Activated CD4-positive, alpha-beta memory T cell treated with anti-CD3 and anti-CD28 coated beads for 36 hours (primary cell): ENCODE data around the gene LRRC74B. TPM values are rescaled to one million over a fixed set of nuclear protein-coding genes. Genes with fewer than 3 reads are reported as not detected.
"Not testable (repeated sequence)": the region's sequence is repeated elsewhere in the genome, so short reads cannot be mapped to it uniquely, and the experiment has no call there.

Source experiments
- CTCF ChIA-PET: fragments of 350-600 bp; sonication (Branson Sonifier 250); formaldehyde crosslinking; loops from one replicate; lab custom pipeline; 2021; ENCODE audit warnings: antibody characterized with exemption, inconsistent platforms; lab: Charles Lee
- POLR2A ChIA-PET: fragments of 350-600 bp; sonication (Branson Sonifier 250); formaldehyde crosslinking; loops from one replicate; lab custom pipeline; 2021; ENCODE audit warnings: antibody characterized with exemption; lab: Charles Lee
- DNase-seq: peaks from one replicate; pipeline ENCODE4 v3.0.0-alpha.2; 2020
- H3K27ac Mint-ChIP-seq: one replicate; pipeline ENCODE4 v1.8.0; 2021; ENCODE audit warnings: mixed read lengths
- H3K27me3 Mint-ChIP-seq: one replicate; pipeline ENCODE4 v1.8.0; 2021; ENCODE audit warnings: mixed read lengths
- H3K36me3 Mint-ChIP-seq: one replicate; pipeline ENCODE4 v1.8.0; 2021; ENCODE audit warnings: mixed read lengths
- H3K4me1 Mint-ChIP-seq: one replicate; pipeline ENCODE4 v1.8.0; 2021; ENCODE audit warnings: low read depth, mixed read lengths
- H3K4me3 Mint-ChIP-seq: one replicate; pipeline ENCODE4 v1.8.0; 2021; ENCODE audit warnings: mild to moderate bottlenecking, mixed read lengths
- H3K9me3 Mint-ChIP-seq: one replicate; pipeline ENCODE4 v1.8.0; 2021; ENCODE audit warnings: mixed read lengths
- intact Hi-C: fragments of 100-400 bp; cut with micrococcal nuclease; formaldehyde crosslinking; loops from one replicate; pipeline ENCODE4 v1.15.1; 2023
- total RNA-seq, 2 experiments: library from RNA; stranded (reverse); gene quantifications; one replicate each; pipeline ENCODE4 v1.2.3, GENCODE V29; 2021

The LRRC74B gene
- total RNA-seq, 2 experiments from 2014 or later, result not detected

GRCh38 chr22:21001601-21002325 is 44.0 kb upstream of the LRRC74B start, which contains the start of gene THAP7:
THAP7 (minus strand) TSS chr22:21002118; CDS start chr22:21001911, 207 bp downstream.
- Mint-ChIP-seq H3K27ac (peak within 1 kb of the TSS; percentile 97), H3K9me3 (no peaks in the 10 kb centered on the region), H3K4me3 (peak within 1 kb of the TSS; percentile 94), H3K4me1 (peaks cover 21% of the 10 kb centered on the region), H3K36me3 (peaks cover 10% of the 10 kb centered on the region), H3K27me3 (no peaks in the 10 kb centered on the region)
- ChIA-PET POLR2A (interaction anchor here (0.8 to 2.0 kb wide), 7 partner anchors 11 to 22 kb away, joined by 3 to 13 read pairs (median 3); partner anchors contain the start of genes LZTR1 and P2RX6), CTCF (interaction anchor here (0.8 to 2.2 kb wide), 5 partner anchors 19 to 627 kb away, joined by 3 to 17 read pairs (median 3); partner anchors contain the start of gene LZTR1)
- intact Hi-C loops, result loop anchor here (1.0 to 5.0 kb wide), 4 partner anchors 13 to 581 kb away; partner anchors contain the start of genes CRKL and LZTR1
- DNase-seq, result peak; percentile 98

GRCh38 chr22:21003782-21004181 is 42.0 kb upstream of the LRRC74B start:
- intact Hi-C loops, result loop anchor here (5.0 kb wide), 1 partner anchor 579 kb away; no protein-coding TSS in a partner anchor
- H3K27ac Mint-ChIP-seq, result no peak overlapping the region
- POLR2A ChIA-PET, result interaction anchor here (0.7 kb wide), 1 partner anchor 97 kb away, joined by 3 read pairs; no protein-coding TSS in a partner anchor
- no peaks in the 10 kb centered on the region for H3K9me3 Mint-ChIP-seq
- H3K27me3 Mint-ChIP-seq, result no peaks in the 10 kb centered on the region
- peaks cover 10% of the 10 kb centered on the region for H3K36me3 Mint-ChIP-seq
- CTCF ChIA-PET, result interaction anchor here (2.1 to 2.3 kb wide), 3 partner anchors 17 to 42 kb away, joined by 6 to 17 read pairs (median 7); partner anchors contain the start of gene LZTR1
- DNase-seq, result no peak
- H3K4me1 Mint-ChIP-seq, result peaks cover 19% of the 10 kb centered on the region
- peak overlapping the region; percentile 94 for H3K4me3 Mint-ChIP-seq

- H3K4me3 Mint-ChIP-seq, DNase-seq, H3K27ac Mint-ChIP-seq, intact Hi-C loops, H3K36me3 Mint-ChIP-seq, H3K27me3 Mint-ChIP-seq, POLR2A ChIA-PET, H3K4me1 Mint-ChIP-seq, H3K9me3 Mint-ChIP-seq: not testable (repeated sequence)
- CTCF ChIA-PET, result interaction anchor here (1.3 kb wide), 1 partner anchor 11 kb away, joined by 3 read pairs; no protein-coding TSS in a partner anchor
Measured at GRCh38 chr22:21009208-21009607, 36.5 kb upstream of the LRRC74B start.

GRCh38 chr22:21009638-21010425 is 35.9 kb upstream of the LRRC74B start:
- peaks cover 11% of the 10 kb centered on the region for H3K4me1 Mint-ChIP-seq
- H3K9me3 Mint-ChIP-seq, result no peaks in the 10 kb centered on the region
- no peaks in the 10 kb centered on the region for H3K36me3 Mint-ChIP-seq
- H3K27ac Mint-ChIP-seq, result no peak overlapping the region
- intact Hi-C loops, result no loop called here
- H3K27me3 Mint-ChIP-seq, result no peaks in the 10 kb centered on the region
- ChIA-PET CTCF (interaction anchor here (1.3 kb wide), 1 partner anchor 10 kb away, joined by 3 read pairs; no protein-coding TSS in a partner anchor), POLR2A (no interaction called here)
- peak; percentile 39 for DNase-seq
- no peak overlapping the region for H3K4me3 Mint-ChIP-seq

- CTCF ChIA-PET, result interaction anchor here (1.3 kb wide), 1 partner anchor 9 kb away, joined by 3 read pairs; no protein-coding TSS in a partner anchor
- no peak overlapping the region for H3K4me3 Mint-ChIP-seq
- H3K27me3 Mint-ChIP-seq, result no peaks in the 10 kb centered on the region
- intact Hi-C loops, result no loop called here
- POLR2A ChIA-PET, result no interaction called here
- no peak for DNase-seq
- H3K4me1 Mint-ChIP-seq, result peaks cover 17% of the 10 kb centered on the region
- no peak overlapping the region for H3K27ac Mint-ChIP-seq
- H3K9me3 Mint-ChIP-seq, result no peaks in the 10 kb centered on the region
- H3K36me3 Mint-ChIP-seq, result no peaks in the 10 kb centered on the region
Measured at GRCh38 chr22:21010426-21011113, 35.2 kb upstream of the LRRC74B start.

GRCh38 chr22:21012446-21013407 is 33.0 kb upstream of the LRRC74B start:
- no peaks in the 10 kb centered on the region for H3K27me3 Mint-ChIP-seq
- H3K4me1 Mint-ChIP-seq, result peaks cover 20% of the 10 kb centered on the region
- peak overlapping the region; percentile 89 for H3K4me3 Mint-ChIP-seq
- no peaks in the 10 kb centered on the region for H3K36me3 Mint-ChIP-seq
- intact Hi-C loops, result no loop called here
- no peak for DNase-seq
- H3K27ac Mint-ChIP-seq, result no peak overlapping the region
- H3K9me3 Mint-ChIP-seq, result no peaks in the 10 kb centered on the region
- ChIA-PET CTCF (interaction anchor here (0.6 to 0.9 kb wide), 2 partner anchors 10 to 90 kb away, joined by 3 read pairs; no protein-coding TSS in a partner anchor), POLR2A (interaction anchor here (1.7 kb wide), 2 partner anchors 10 to 31 kb away, joined by 3 to 7 read pairs; partner anchors contain the start of genes LZTR1 and THAP7)

GRCh38 chr22:21013657-21014201 is 32.0 kb upstream of the LRRC74B start:
- peak overlapping the region; percentile 70 for H3K27ac Mint-ChIP-seq
- H3K4me3 Mint-ChIP-seq, result peak overlapping the region; percentile 89
- no peaks in the 10 kb centered on the region for H3K36me3 Mint-ChIP-seq
- no peaks in the 10 kb centered on the region for H3K9me3 Mint-ChIP-seq
- peaks cover 20% of the 10 kb centered on the region for H3K4me1 Mint-ChIP-seq
- POLR2A ChIA-PET, result interaction anchor here (1.7 kb wide), 2 partner anchors 11 to 32 kb away, joined by 3 to 7 read pairs; partner anchors contain the start of genes LZTR1 and THAP7
- intact Hi-C loops, result loop anchor here (1.0 kb wide), 1 partner anchor 11 kb away; the partner anchor contains the start of gene THAP7
- H3K27me3 Mint-ChIP-seq, result no peaks in the 10 kb centered on the region
- no peak for DNase-seq
- CTCF ChIA-PET, result interaction anchor here (0.9 kb wide), 1 partner anchor 89 kb away, joined by 3 read pairs; no protein-coding TSS in a partner anchor

- DNase-seq, result peak; percentile 92
- POLR2A ChIA-PET, result interaction anchor here (1.7 kb wide), 1 partner anchor 12 kb away, joined by 7 read pairs; the partner anchor contains the start of gene THAP7
- H3K4me3 Mint-ChIP-seq, result peak overlapping the region; percentile 89
- peaks cover 20% of the 10 kb centered on the region for H3K4me1 Mint-ChIP-seq
- H3K9me3 Mint-ChIP-seq, result no peaks in the 10 kb centered on the region
- CTCF ChIA-PET, result interaction anchor here (1.4 kb wide), 1 partner anchor 32 kb away, joined by 5 read pairs; the partner anchor contains the start of gene LZTR1
- H3K36me3 Mint-ChIP-seq, result no peaks in the 10 kb centered on the region
- intact Hi-C loops, result loop anchor here (1.0 kb wide), 1 partner anchor 12 kb away; the partner anchor contains the start of gene THAP7
- H3K27ac Mint-ChIP-seq, result peak overlapping the region; percentile 70
- H3K27me3 Mint-ChIP-seq, result no peaks in the 10 kb centered on the region
Measured at GRCh38 chr22:21014202-21014725, 31.5 kb upstream of the LRRC74B start.

- POLR2A ChIA-PET, result interaction anchor here (1.1 kb wide), 1 partner anchor 12 kb away, joined by 3 read pairs; the partner anchor contains the start of gene THAP7
- Mint-ChIP-seq H3K9me3 (no peaks in the 10 kb centered on the region), H3K27ac (peak within 1 kb of the TSS; percentile 70)
Measured at GRCh38 chr22:21014726-21015465, 30.9 kb upstream of the LRRC74B start, which contains the start of gene P2RX6. P2RX6 (plus strand) TSS chr22:21015165; CDS start chr22:21015175, 10 bp downstream.

More at GRCh38 chr22:21014726-21015465, 30.9 kb upstream of the LRRC74B start, which contains the start of gene P2RX6:
- intact Hi-C loops, result loop anchor here (1.0 kb wide), 1 partner anchor 13 kb away; the partner anchor contains the start of gene THAP7
- Mint-ChIP-seq H3K4me3 (peak within 1 kb of the TSS; percentile 89), H3K27me3 (no peaks in the 10 kb centered on the region), H3K4me1 (peaks cover 20% of the 10 kb centered on the region), H3K36me3 (no peaks in the 10 kb centered on the region)
- no peak for DNase-seq
- CTCF ChIA-PET, result interaction anchor here (0.9 to 1.4 kb wide), 2 partner anchors 33 to 87 kb away, joined by 3 to 5 read pairs; partner anchors contain the start of gene LZTR1
